OCI-LY7 (cell line): ENCODE data around the gene MAB21L2.

Experiments used
- CTCF ChIP-seq: fragments of 200-600 bp; sonication (generic); conservative IDR thresholded peaks from 2 replicates; pipeline ENCODE4 v1.5.1; 2014; ENCODE audit warnings: mild to moderate bottlenecking, antibody characterized with exemption, low read length, moderate library complexity, mixed read lengths
- EZH2phosphoT487 ChIP-seq: fragments of 200-600 bp; sonication (generic); IDR thresholded peaks from 2 replicates; pipeline ENCODE4 v1.6.1; 2018; ENCODE audit warnings: low read depth, borderline replicate concordance, mild to moderate bottlenecking, mixed run types, antibody characterized with exemption, low read length, moderate library complexity, mixed read lengths

GRCh38 chr4:150632639-150633038 lies 50.7 kb downstream of the MAB21L2 start:
- TF ChIP-seq CTCF (no peak), EZH2phosphoT487 (no peak)
